Fibroblast of skin of abdomen (primary cell): ENCODE measurements around the gene CLMN.
A peak's percentile ranks its signal among the peaks of the same experiment; 100 is the strongest.

Source experiments
- DNase-seq: peaks from one replicate; pipeline ENCODE4 v3.0.0-alpha.2; 2013

CLMN gene

DNA sequence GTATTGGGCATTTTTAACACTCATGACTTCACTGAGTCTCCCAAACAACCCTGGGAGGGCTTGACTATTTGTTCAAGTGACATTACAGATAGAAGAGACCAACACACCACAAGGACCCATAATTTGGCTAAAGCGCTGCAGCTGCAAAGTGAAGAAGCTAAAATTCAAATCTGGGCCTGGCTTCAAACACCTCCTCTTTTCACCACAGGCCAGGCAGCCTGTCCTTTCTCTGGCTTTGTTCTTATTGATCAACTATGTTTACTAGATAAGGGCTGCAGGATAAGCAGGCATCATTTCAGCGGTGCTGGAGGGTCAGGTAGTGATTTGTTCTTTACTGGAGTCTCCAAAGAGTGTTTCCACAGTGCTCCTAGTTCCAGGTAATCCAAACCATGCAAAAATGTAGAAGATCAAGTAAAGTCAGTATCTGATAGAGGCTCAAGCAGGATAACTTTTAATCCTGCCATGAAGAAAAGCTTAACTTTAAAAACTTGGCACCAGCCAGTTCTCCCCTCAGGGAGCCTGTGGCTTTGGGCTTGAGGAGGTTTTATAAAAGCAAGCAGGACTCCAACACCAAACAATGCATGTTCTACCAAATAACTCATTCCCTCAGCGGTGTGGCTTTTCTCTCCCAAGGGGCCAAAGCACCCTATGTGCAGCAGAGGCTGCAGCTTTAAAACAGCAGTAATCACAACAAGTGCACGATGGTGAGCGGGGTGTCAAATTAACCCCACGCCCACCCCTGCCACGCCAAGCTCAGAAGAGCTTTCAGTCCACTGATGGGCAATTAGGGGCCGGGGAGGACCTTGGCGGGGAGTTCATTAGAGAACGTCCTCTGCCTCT lies 16.8 kb downstream of the CLMN start:
- DNase-seq: no peak

DNA sequence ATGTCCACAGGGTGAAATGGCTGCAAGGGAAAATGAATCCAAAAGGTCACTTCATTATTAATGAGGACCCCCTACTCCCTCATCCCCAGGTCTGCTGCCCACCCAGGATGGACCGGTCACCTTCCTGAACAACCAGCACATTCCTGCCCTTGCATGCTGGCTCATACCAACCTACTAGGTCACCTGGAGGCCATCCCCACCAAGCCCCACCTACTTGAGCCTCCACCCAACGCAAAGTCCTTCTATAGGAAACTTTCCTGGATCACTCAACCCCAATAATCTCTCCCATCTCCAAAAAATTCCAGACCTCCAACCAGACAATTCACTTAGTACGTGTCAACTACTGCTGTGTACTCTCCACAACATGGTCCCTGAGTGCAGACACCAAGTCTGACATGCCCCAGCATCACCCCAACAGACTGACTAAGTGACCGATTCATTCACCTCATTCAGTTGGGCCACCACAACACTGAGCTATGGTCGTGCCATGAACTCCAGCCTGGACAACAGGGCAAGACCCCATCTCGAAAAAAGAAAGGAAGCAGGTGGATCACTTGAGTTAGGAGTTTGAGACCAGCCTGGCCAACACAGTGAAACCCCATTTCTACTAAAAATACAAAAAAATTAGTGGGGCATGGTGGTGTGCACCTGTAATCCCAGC lies 18.1 kb downstream of the CLMN start:
- no peak for DNase-seq

DNA sequence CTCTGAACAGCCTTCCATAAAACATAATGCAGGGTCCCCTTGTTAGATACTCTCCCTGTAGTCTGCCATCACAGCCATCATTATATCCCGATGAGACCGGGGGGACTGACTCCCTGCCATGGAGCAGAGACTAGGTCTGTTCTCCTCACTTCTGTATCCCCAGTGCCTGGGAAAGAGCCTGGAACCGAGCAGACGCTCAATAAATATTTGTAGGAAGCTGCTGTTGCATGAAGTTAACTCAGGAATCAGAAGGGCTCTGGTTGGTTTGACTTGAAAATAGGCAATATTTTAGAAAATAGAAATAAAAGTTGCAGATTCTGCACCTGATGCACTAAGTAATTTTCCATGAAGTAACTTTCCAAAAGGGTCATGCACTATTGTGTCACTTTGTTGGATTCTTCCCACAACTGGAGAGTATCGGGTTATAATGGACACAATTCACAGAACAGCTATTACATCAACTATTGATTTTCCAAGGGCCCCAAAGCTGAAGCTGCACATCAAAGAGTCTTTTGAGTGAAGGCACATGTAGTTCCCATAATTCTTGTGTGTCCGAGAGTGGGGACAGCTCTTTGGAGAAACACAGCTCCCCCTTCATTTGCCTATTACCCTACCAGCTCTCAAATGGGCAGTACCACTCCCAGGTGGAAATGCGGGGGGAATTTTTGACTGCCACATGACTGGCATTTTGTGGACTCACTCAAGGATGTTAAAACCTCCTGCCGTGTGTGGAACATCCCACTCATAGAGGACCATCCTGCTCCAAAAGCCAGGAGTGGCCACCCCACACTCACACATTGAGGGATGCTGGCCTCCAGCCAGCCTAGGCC lies 18.8 kb downstream of the CLMN start:
- no peak for DNase-seq

DNA sequence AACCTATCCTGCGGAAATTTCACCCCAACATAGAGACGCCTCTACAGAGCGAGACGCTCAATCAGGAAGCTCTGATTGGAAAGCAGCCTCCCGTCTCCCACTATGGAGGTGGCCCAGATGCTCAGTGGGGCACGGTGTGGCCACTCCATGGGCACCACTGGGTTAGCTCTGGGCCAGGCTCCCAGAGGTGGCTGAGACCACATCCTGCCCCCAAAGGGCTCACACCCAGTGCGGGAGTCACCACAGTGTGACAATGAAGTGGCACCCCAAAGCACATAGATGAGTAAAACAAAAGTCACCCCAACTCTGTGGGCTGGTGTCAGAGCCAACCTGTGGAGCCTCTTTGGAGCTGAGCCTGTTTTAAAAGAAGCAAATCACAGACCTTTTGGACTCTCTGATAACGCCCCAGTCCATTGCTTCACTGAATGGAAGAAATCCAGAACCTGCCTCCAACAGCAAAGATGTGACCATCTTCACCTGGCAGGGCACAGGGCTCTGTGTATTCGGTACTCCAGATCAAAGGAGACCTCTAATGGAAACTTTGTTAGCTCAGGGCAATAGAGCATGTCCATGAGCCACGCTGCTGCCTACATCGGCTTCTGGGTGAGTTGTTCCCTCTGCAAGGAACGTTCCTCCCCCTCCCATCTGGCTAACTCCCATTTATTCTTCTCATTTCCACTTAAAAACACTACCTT lies 19.6 kb downstream of the CLMN start:
- DNase-seq: no peak

DNA sequence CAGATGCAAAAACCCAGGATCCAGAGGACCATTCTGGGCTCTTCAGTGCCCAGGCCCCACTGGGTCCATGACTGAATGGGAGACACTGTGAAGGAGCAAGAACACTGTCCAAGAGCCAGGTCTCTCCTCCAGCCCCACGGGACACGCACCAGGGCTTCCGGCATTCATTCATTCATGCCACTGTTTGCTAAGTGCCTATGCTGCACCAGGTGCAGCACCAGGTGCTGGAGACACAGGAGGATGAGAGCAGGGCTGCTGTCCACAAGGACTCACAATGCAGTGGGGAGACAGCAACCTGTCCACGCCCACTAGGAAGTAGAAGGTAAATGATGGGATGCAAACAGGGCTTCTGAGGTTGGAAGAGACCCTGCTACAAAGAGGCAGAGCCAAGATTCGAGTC lies 20.4 kb downstream of the CLMN start:
- no peak for DNase-seq

DNA sequence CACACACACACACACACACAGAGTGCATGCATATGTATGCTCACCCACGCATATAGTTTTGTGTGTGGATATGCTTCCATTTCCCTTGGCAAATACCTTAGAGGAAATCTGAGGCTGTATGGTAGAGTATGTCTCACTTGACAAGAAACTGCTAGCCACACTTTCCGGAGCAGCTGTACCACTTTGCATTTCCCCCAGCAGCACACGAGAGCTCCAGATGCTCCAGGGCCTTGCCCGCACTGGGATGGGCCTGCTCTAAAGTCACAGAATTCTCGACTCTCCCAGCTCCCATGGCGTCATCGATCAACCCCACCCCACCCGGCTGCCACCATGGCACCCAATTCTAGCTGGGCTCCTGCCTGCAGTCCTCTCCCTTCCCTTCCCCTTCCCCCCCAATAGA lies 21.9 kb downstream of the CLMN start:
- DNase-seq: no peak

DNA sequence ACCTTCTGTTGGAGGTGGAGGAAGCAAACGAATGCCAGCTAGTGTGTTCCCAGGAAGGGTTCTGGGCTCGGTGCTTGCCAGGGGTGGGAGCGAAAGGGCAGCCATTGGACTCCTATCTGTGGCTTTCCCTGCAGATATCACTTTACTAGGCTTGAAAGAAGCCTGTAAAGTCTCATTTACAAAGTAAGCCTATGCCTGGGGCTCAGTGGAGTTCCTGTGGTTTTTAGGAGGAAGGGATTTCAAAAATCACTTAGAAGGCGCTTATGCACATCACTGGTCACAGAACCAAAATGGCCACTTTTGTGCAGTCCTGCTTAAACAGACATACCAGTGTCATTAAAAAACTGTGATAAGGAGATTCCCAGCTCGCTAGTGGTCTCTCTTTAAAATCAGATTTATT lies 22.7 kb downstream of the CLMN start:
- DNase-seq: no peak

DNA sequence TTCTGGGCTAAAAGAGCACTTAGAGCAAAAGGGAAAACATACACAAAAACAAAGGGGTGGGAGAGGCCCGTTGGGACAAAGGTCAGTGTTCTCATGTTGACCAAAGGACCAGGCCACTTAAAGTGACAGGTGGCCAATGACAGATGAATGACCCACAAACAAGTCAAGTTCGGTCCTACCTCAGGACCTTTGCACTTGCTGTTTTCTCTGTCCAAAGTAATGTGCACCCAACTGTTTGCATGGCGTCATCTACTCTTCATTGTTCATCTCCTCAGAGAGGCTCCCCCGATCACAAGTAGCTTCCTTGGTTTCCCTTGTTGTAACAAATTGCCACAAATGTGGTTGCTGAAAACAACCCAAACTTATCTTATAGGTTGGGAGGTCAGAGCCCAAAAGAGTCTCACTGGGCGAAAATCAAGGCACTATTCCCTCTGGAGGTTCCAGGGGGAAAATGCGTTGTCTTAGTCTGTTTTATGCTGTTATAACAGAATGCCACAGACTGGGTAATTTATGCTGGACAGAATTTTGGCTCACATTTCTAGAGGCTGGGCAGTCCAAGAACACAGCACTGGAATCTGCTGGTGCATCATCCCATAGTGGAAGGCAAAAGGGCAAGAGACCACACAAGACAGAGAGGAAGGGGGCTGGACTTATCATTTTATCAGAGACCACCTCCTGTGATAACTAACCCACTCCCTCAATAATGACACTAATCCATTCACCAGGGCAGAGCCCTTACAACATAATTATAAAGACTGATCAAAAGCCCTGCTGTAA lies 23.9 kb downstream of the CLMN start:
- no peak for DNase-seq

DNA sequence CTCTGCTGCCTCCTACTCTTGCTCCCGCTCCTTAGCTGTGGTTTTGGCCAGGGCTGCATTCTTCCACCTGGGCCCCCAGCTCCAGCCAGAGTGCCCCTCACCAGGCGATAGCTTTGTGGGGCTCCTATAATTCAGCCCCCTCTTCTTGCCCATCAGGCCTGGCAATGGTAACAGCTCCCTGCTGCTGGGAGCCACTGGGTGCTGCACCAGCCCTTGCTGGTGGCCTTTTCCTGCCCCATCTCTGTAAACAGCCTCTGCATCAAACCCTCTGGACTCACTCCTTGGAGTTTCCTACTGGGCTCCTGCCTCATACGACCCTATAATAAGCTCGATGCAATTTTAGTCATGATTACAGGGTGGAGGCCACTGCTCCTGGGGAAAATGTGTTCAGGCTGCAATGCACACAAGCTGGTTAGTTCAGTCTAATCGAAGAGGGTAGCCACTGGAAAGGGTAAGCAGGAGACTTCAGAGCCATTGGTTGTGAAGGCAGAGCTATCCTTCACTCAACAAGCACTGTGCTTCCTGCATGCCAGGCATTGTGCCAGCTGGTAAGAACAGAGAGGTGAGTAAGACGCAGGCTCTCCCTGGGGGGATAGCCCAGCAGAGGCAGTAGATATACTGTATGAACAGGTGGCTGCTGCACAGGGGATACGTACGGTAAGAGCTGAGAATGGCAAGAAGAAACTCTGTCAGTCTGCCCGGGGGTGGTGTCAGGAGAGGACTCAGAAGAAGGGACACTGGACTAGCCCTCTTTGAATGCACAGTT lies 24.7 kb downstream of the CLMN start:
- peak; percentile 38 for DNase-seq

DNA sequence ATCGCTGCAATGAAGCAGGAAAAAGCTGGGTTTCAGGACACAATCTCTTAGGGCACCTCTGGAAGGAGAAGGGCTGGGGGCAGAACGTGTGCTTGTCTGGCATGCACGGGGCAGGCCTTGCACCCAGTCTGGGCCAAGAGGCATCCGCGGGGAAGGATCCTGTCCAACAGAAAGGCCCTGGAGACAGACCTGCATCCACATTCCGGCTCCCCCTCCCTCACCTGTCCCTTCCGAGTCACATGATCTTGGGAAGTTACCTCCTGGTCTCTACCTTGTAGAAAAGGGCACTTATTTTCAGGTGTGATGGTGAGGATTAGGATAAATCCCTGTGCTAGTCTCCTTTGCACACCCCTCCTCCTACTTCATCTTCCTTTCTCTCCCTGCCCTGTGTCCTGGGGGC lies 25.4 kb downstream of the CLMN start:
- no peak for DNase-seq

DNA sequence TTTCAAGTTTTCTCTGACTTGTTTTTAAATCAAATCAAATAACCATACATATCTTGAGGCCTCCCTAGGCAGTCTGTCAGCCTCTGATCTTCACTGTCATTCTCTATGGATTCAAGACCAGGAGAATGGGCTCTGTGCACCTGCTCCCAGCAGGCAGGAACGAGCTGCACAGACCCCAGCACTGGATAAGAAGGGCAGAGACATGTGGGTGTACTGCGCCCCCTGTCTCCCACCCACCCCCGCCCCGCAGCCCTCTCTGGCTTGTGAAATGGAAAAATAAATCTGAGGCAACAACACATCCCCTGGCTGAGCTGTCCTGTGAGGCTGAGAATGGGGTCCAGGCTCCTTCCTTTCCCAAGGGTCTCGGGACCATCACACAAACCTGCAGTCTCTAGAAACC lies 26.3 kb downstream of the CLMN start:
- no peak for DNase-seq

DNA sequence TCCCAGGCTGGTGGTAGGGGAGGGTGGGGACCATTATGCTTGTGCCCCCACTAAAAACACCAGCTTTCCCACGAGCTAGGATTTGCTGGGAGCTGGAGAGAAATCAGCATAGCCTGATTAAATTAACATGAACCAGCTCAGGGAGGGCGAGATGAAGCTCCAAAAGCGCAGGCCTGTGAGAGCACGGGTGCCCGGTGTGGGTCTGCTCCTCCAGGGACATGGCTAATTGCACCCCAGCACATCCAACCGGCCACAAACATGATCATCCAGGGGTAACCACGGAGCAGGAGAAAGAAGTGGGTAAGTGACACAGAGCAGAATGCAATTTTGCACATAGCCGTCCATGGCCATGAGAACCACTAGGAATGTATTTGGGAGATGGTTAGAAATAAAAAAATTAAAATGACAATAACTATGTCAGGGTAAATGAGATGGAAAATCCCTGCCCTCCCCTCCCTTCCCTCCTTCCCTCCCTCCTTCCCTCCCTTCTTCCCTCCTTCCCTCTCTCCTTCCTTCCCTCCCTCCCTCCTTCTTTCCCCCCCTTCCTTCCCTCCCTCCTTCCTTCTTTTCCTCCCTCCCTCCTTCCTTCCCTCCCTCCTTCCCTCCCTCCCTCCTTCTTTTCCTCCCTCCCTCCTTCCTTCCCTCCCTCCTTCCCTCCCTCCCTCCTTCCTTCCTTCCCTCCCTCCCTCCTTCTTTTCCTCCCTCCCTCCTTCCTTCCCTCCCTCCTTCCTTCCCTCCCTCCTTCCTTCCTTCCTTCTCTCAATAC lies 26.9 kb downstream of the CLMN start:
- DNase-seq: no peak

DNA sequence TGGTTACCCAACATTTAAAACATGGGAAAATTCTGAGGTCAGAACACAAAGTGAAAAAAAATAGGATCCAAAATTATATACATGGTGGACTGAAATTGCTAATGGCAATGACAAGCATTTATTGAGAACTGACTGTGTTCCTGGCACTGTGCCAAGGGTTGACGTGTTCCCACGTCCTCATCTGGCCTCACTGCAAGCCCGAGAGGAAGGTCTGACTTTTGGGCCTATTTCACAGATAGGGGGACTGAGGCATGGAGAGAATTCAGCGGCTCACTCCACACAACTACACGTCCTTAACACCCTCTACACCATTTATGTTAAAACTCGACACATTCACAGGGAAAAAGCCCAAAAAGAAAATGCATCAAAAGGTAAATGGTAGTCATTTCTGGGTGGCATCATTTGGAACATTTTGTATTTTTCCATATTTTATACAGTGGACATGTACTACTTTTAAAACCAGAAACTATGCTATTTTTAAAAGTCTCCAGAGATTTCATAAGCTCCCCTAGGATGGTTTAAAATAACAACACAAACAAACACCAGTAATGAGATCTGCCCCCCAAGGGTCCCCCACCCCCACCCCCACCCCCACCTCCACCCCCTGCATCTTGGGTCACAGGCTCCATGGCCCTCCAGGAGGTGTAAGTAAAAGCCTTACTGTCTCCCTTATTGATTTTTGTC lies 27.7 kb downstream of the CLMN start:
- peak; percentile 62 for DNase-seq

DNA sequence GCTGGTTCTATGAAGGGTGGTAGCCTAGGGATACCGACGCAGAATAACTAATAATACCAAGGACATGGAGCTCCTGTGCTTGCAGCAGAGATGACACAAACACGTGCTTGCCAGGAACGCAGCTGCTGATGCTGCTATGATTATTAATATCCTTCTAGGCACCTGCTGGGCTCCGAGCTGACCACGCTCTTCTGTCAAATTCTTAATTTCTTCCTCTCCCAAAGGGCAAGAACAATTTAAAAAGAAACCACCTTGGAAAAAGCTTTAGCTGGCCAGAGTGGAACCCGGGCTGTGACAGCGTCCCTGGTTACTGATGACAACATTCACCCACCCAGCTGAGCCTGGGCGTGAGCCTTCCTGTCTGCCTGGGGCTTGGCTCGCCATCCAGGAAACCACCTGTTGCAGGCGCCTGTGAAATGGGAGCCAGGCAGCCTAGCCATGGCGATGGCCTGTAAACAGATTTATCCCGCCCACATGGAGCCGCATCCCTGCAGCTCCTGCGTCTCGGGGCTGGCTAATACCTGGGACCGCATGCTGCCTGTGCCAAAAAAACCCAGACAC lies 28.8 kb downstream of the CLMN start:
- no peak for DNase-seq

DNA sequence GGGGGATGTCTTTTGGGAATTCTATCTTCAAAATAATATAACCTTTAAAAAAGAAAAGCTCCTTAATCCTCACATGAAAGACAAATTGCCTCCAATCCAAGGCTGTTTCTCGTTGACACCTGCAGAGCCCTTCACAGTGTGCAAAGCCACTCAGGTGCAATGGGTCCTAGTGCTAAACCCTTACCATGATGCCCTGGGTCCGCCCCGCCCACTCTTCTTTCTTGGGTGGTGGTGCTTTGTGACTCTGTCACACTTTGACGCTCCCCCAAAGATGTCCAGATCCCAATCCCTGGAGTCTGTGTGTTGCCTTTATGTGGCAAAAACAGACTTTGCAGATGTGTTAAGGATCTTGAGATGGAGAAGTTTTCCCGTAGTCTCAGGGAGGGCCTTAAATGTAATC lies 29.7 kb downstream of the CLMN start:
- no peak for DNase-seq

DNA sequence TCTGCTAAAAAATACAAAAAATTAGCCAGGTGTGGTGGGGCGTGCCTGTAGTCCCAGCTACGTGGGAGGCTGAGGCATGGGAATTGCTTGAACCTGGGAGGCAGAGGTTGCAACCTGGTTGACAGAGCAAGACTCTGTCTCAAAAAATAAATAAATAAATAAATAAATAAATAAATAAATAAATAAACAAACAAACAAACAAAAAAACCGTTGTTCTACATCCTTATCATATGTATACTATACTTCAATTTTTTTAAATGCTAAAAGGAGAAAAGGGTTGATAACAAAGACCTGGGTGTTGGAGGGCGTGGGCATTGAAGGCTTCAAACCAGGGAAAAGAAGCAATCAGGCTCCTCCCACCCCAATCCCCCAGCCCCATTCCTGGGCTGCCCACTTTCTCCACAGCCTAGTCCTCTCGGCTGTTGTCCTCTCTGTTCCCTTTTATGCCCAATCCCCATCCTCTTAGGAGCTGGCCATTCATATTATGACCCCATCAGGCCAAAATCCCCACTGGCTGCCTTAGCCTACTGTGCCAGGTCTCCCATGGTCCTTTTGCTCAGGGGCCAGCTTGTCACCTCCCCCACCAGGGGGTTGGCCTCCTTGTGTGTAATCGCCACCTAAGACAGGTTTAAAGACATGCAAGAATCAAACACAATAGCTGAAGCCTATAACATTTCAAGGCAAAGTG lies 30.2 kb downstream of the CLMN start:
- DNase-seq: no peak

DNA sequence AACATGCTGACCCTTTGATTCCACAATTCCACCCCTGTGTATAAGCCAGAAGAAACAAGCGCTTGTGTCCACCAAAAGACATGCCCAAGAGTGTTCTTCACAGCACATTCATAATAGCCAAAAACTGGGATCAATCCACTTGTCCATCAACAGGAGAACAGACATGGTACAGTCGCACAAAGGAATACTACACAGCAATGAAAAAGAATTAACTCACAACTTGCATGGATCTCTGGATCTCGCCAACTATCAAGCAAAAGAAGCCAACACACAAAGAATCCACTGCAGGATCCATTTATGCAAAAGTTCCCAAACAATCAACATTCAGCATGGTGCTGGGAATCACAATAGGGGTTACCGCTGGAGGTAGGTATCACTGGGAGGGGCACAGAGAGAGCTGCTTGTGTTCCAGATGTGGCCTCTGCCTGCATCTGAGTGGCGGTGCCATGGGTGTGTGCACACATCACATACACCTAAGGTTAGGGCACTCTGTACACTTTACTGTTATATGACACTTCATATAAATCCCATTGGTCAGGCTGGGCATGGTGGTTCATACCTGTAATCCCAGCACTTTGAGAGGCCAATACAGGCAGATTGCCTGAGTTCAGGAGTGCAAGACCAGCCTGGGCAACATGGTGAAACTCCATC lies 30.9 kb downstream of the CLMN start:
- DNase-seq: no peak

DNA sequence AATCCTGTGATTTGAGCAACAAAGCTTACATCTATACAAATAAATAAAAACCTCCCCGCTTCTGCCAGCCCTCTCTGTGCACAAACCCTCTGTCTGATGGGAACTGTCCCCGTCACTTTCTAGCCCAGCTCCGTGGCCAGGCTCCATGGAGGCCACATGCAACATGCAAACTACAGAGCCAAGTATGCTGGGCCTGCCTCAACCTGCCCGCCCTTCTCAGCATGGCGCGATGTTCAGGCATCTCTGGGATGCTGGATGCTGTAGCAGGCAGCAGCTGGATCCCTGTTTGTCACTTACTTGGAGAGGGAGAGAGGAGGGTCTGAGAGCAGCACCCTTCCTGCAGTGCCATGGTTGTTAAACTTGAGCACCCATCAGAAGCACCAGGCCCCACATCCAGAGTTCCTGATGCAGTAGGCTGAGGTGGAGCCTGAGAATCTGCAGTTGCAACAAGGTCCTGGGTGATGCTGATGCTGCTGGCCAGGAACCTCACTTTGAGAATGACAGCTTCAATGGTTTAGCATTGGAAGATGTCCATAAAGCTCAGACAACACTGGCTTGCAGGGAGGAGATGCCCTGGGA lies 32.4 kb downstream of the CLMN start:
- DNase-seq: no peak
